A549 (cell line): ENCODE results near the gene CC2D2B. TPM values are rescaled to one million over a fixed set of nuclear protein-coding genes. Genes with fewer than 3 reads are reported as not detected.
A peak's percentile ranks its signal among the peaks of the same experiment; 100 is the strongest.

ENCODE experiments used
- ATAC-seq, 2 experiments: fragments of 200-7000 bp in 1 of 2; fragments of >200 bp in 1 of 2; cut with Nextera tagmentation in 1 of 2; cut with Tn5 transposase in 1 of 2; 3 replicates each; pipeline versions ENCODE4 v1.8.0 to v1.9.1; 2018 to 2020; ENCODE audit warnings: mild to moderate bottlenecking in 1 of 2, moderate library complexity in 1 of 2
- CTCF ChIA-PET: fragments of 300-600 bp; sonication (Branson Sonifier 250); formaldehyde crosslinking; extraction: SDS; loops from one replicate; lab custom pipeline; 2021; ENCODE audit warnings: antibody characterized with exemption, inconsistent platforms; lab: Yijun Ruan, JAX
- POLR2A ChIA-PET: fragments of 350-600 bp; formaldehyde crosslinking; extraction: SDS; loops from one replicate; lab custom pipeline; 2021; ENCODE audit warnings: antibody characterized with exemption, inconsistent platforms; lab: Yijun Ruan, JAX
- DNase-seq, 2 experiments: peaks; one replicate each; pipeline versions ENCODE4 v3.0.0 to v3.0.0-alpha.2; 2011 to 2016; ENCODE audit warnings: low read depth in 1 of 2, low spot score in 1 of 2
- FAIRE-seq: peaks from 2 replicates; lab custom pipeline; 2011; peaks lifted over from hg19 to GRCh38; lab: Jason Lieb, UNC
- H3K27ac ChIP-seq, 2 experiments: fragments of >200 bp; sonication (Bioruptor Twin); formaldehyde crosslinking; 3 replicates each; pipeline ENCODE4 v1.5.1; 2016 to 2017
- H3K4me1 ChIP-seq: fragments of >200 bp; sonication (Bioruptor Twin); formaldehyde crosslinking; 3 replicates; pipeline ENCODE4 v1.6.1; 2016
- H3K4me2 ChIP-seq: fragments of >200 bp; sonication (Bioruptor Twin); formaldehyde crosslinking; 3 replicates; pipeline ENCODE4 v1.6.1; 2016
- H3K4me3 ChIP-seq: fragments of >200 bp; sonication (Bioruptor Twin); formaldehyde crosslinking; 3 replicates; pipeline ENCODE4 v1.5.1; 2016
- H3K9me3 ChIP-seq: fragments of >200 bp; sonication (Bioruptor Twin); formaldehyde crosslinking; 3 replicates; pipeline ENCODE4 v1.6.1; 2016
- CTCF ChIP-seq: fragments of >200 bp; sonication (Bioruptor Twin); formaldehyde crosslinking; IDR thresholded peaks from 3 replicates; pipeline ENCODE4 v1.5.1; 2016
- FOSB ChIP-seq: fragments of 250-450 bp; sonication (Bioruptor Pico); IDR thresholded peaks from 2 replicates; pipeline ENCODE4 v1.5.0; 2020; ENCODE audit warnings: mild to moderate bottlenecking, moderate library complexity
- HOXA7 ChIP-seq: fragments of 250-450 bp; sonication (Bioruptor Pico); IDR thresholded peaks from 2 replicates; pipeline ENCODE4 v1.5.0; 2020; ENCODE audit warnings: mild to moderate bottlenecking, moderate library complexity
- JUN ChIP-seq, 2 experiments: fragments of >200 bp; sonication (Bioruptor Twin); formaldehyde crosslinking; IDR thresholded peaks; 2 replicates in 1 of 2; 3 replicates in 1 of 2; pipeline ENCODE4 v1.6.1; 2016 to 2017
- MAFK ChIP-seq: fragments of 450-650 bp; IDR thresholded peaks from 2 replicates; pipeline ENCODE4 v1.6.1; 2014; ENCODE audit not compliant: partially characterized antibody
- PBX3 ChIP-seq: IDR thresholded peaks from 2 replicates; pipeline ENCODE4 v1.6.1; 2012
- PHF8 ChIP-seq: fragments of 200-600 bp; sonication (generic); IDR thresholded peaks from 2 replicates; pipeline ENCODE4 v1.6.1; 2016; ENCODE audit warnings: low read depth, mild to moderate bottlenecking, antibody characterized with exemption, moderate library complexity, borderline replicate concordance
- POLR2A ChIP-seq: IDR thresholded peaks from 2 replicates; pipeline ENCODE4 v1.6.1; 2012; ENCODE audit warnings: mild to moderate bottlenecking, low read length
- RAD21 ChIP-seq, 2 experiments: fragments of >200 bp in 1 of 2; sonication (Bioruptor Twin) in 1 of 2; formaldehyde crosslinking in 1 of 2; IDR thresholded peaks in 1 of 2; conservative IDR thresholded peaks in 1 of 2; 2 replicates in 1 of 2; 3 replicates in 1 of 2; pipeline ENCODE4 v1.6.1; 2012 to 2018; ENCODE audit warnings: inconsistent platforms in 1 of 2
- SMC3 ChIP-seq: fragments of >200 bp; sonication (Bioruptor Twin); formaldehyde crosslinking; IDR thresholded peaks from 3 replicates; pipeline ENCODE4 v1.6.1; 2018; ENCODE audit warnings: inconsistent platforms
- SREBF2 ChIP-seq: fragments of 450-650 bp; IDR thresholded peaks from 2 replicates; pipeline ENCODE4 v1.6.1; 2014; ENCODE audit warnings: mild to moderate bottlenecking, moderate library complexity
- WGBS: methylation state at CpG from one replicate; pipeline ENCODE4 v1.1.6; 2017; ENCODE audit errors: missing lambda C conversion rate; 5-methylcytosine and 5-hydroxymethylcytosine counted together
- polyA minus RNA-seq: library from RNA; depleted of rRNA, polyadenylated mRNA; stranded (reverse); fragments of >200 nt; gene quantifications from 2 replicates; pipeline ENCODE4 v1.2.3, GENCODE V29; 2011; rRNA and poly(A)+ RNA removed
- polyA plus RNA-seq, 4 experiments: library from polyadenylated mRNA; depleted of rRNA in 3 of 4; stranded (reverse); fragments of >200 nt; fragmentation: RNase III in 1 of 4; extraction: RNeasy Plus Mini Kit Qiagen cat#74134 plus additional on column Dnase treatment in 1 of 4; gene quantifications; 2 replicates in 3 of 4; 3 replicates in 1 of 4; pipeline ENCODE4 v1.2.3, GENCODE V29; 2011 to 2017
- TF ChIP-seq, protein P1 (sequence below): IDR thresholded peaks from 2 replicates; pipeline ENCODE4 v1.6.1; 2012
- TF ChIP-seq, protein P2 (sequence below): IDR thresholded peaks from 2 replicates; pipeline ENCODE4 v1.6.1; 2012; ENCODE audit warnings: low read depth, borderline replicate concordance
- TF ChIP-seq, protein P3 (sequence below): fragments of 150-350 bp; IDR thresholded peaks from 2 replicates; pipeline ENCODE4 v1.6.1; 2014; ENCODE audit warnings: low read depth, mild to moderate bottlenecking, low read length
- TF ChIP-seq, protein P4 (sequence below): fragments of 250-450 bp; sonication (Bioruptor Pico); IDR thresholded peaks from 2 replicates; pipeline ENCODE4 v1.5.0; 2021; ENCODE audit warnings: mild to moderate bottlenecking, moderate library complexity, borderline replicate concordance
- TF ChIP-seq, protein P5 (sequence below): fragments of 200-600 bp; sonication (generic); IDR thresholded peaks from 2 replicates; pipeline ENCODE4 v1.6.1; 2016; ENCODE audit warnings: antibody characterized with exemption, mild to moderate bottlenecking, moderate library complexity

Gene CC2D2B
- 0.13 TPM in 1 of 2 replicates, not detected in the other for polyA plus RNA-seq (2011; rRNA removed)
- not detected in 2 replicates for polyA plus RNA-seq (2012; cell fraction: cytosol; rRNA removed)
- polyA plus RNA-seq (2012; cell fraction: nucleus; rRNA removed): not detected in 2 replicates
- polyA plus RNA-seq (2017; fragmentation: RNase III; extraction: RNeasy Plus Mini Kit Qiagen cat#74134 plus additional on column Dnase treatment): 0.13 to 0.18 TPM (median 0.15 TPM) in 3 replicates
- polyA minus RNA-seq: not detected in 2 replicates

- Histone ChIP-seq H3K9me3 (no peaks in the 10 kb centered on the region), H3K4me2 (peak within 1 kb of the TSS; percentile 56), H3K27ac (peak within 1 kb of the TSS; percentile 87 to 89), H3K4me1 (no peaks in the 10 kb centered on the region), H3K4me3 (peak within 1 kb of the TSS; percentile 52)
- ChIA-PET POLR2A (interaction anchor here (1.0 to 1.3 kb wide), 2 partner anchors 12 to 222 kb away, joined by 3 to 6 read pairs; partner anchors contain the start of gene ZNF518A), CTCF (interaction anchor here (0.7 to 2.0 kb wide), 8 partner anchors 15 to 388 kb away, joined by 3 to 6 read pairs (median 3); partner anchors contain the start of gene TCTN3)
- peak; percentile 79 to 88 for DNase-seq
- ATAC-seq: peak; percentile 97 to 98
- no peak for FAIRE-seq
- WGBS: 1% methylated on average over 33 of the region's 69 CpGs
- TF ChIP-seq, protein P1, sequence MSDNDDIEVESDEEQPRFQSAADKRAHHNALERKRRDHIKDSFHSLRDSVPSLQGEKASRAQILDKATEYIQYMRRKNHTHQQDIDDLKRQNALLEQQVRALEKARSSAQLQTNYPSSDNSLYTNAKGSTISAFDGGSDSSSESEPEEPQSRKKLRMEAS: peak; percentile 90
- TF ChIP-seq CTCF (peak; percentile 33; the same call in 2 of the 3 replicates), HOXA7 (CRISPR knock-in tag) (no peak), MAFK (peak; percentile 24), POLR2A (peak; percentile 88), PBX3 (0 out of 2 replicates have a peak, but pooled peaks have one; percentile 22), SREBF2 (no peak), JUN (IDR thresholded peaks at IDR 0.05) (peak; percentile 45 to 69; a peak in 4 of 5 replicates), PHF8 (peak; percentile 46; the same call in 1 of the 2 replicates)
- TF ChIP-seq, protein P2, sequence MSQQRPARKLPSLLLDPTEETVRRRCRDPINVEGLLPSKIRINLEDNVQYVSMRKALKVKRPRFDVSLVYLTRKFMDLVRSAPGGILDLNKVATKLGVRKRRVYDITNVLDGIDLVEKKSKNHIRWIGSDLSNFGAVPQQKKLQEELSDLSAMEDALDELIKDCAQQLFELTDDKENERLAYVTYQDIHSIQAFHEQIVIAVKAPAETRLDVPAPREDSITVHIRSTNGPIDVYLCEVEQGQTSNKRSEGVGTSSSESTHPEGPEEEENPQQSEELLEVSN: peak; percentile 86
Measured at GRCh38 chr10:95907456-95908253, at the start of gene CC2D2B. Gene CC2D2B, plus strand, starts transcription at chr10:95907975. Its CDS starts 3,349 bp downstream, at chr10:95911324.

GRCh38 chr10:95860166-95860940 lies 47.4 kb upstream of the CC2D2B start:
- no peaks in the 10 kb centered on the region for H3K9me3 ChIP-seq
- no peak overlapping the region for H3K27ac ChIP-seq
- no peak for DNase-seq
- no peak overlapping the region for H3K4me2 ChIP-seq
- CTCF ChIA-PET: interaction anchor here (1.2 kb wide), 1 partner anchor 165 kb away, joined by 5 read pairs; no protein-coding TSS in a partner anchor
- no peak for ATAC-seq
- H3K4me3 ChIP-seq: no peak overlapping the region
- no peak for FAIRE-seq
- POLR2A ChIA-PET: no interaction called here
- peaks cover 10% of the 10 kb centered on the region for H3K4me1 ChIP-seq
- WGBS: 90% methylated on average over 3 of the region's 3 CpGs
- TF ChIP-seq, protein P3, sequence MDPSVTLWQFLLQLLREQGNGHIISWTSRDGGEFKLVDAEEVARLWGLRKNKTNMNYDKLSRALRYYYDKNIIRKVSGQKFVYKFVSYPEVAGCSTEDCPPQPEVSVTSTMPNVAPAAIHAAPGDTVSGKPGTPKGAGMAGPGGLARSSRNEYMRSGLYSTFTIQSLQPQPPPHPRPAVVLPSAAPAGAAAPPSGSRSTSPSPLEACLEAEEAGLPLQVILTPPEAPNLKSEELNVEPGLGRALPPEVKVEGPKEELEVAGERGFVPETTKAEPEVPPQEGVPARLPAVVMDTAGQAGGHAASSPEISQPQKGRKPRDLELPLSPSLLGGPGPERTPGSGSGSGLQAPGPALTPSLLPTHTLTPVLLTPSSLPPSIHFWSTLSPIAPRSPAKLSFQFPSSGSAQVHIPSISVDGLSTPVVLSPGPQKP: no peak
- TF ChIP-seq, protein P4, sequence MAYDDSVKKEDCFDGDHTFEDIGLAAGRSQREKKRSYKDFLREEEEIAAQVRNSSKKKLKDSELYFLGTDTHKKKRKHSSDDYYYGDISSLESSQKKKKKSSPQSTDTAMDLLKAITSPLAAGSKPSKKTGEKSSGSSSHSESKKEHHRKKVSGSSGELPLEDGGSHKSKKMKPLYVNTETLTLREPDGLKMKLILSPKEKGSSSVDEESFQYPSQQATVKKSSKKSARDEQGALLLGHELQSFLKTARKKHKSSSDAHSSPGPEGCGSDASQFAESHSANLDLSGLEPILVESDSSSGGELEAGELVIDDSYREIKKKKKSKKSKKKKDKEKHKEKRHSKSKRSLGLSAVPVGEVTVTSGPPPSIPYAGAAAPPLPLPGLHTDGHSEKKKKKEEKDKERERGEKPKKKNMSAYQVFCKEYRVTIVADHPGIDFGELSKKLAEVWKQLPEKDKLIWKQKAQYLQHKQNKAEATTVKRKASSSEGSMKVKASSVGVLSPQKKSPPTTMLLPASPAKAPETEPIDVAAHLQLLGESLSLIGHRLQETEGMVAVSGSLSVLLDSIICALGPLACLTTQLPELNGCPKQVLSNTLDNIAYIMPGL: no peak
- no peak for TF ChIP-seq SMC3
- TF ChIP-seq CTCF: no peak
- TF ChIP-seq, protein P5, sequence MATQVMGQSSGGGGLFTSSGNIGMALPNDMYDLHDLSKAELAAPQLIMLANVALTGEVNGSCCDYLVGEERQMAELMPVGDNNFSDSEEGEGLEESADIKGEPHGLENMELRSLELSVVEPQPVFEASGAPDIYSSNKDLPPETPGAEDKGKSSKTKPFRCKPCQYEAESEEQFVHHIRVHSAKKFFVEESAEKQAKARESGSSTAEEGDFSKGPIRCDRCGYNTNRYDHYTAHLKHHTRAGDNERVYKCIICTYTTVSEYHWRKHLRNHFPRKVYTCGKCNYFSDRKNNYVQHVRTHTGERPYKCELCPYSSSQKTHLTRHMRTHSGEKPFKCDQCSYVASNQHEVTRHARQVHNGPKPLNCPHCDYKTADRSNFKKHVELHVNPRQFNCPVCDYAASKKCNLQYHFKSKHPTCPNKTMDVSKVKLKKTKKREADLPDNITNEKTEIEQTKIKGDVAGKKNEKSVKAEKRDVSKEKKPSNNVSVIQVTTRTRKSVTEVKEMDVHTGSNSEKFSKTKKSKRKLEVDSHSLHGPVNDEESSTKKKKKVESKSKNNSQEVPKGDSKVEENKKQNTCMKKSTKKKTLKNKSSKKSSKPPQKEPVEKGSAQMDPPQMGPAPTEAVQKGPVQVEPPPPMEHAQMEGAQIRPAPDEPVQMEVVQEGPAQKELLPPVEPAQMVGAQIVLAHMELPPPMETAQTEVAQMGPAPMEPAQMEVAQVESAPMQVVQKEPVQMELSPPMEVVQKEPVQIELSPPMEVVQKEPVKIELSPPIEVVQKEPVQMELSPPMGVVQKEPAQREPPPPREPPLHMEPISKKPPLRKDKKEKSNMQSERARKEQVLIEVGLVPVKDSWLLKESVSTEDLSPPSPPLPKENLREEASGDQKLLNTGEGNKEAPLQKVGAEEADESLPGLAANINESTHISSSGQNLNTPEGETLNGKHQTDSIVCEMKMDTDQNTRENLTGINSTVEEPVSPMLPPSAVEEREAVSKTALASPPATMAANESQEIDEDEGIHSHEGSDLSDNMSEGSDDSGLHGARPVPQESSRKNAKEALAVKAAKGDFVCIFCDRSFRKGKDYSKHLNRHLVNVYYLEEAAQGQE: no peak
- TF ChIP-seq FOSB: no peak
- TF ChIP-seq RAD21 (conservative IDR thresholded peaks at IDR 0.05 in 1 of 2, IDR thresholded peaks at IDR 0.05 in 1 of 2): no peak
- TF ChIP-seq MAFK: no peak
